ENCODE measurements around the gene SLX4IP. TPM values are rescaled to one million over a fixed set of nuclear protein-coding genes. Genes with fewer than 3 reads are reported as not detected.

SLX4IP gene
- total RNA-seq, 5 donors from 2014 or later (not counting 1 experiment from before 2014, with no cell fraction given): 4.2 to 5.9 (median 5.2) TPM

GRCh38 chr20:10658876-10659632, 223.9 kb downstream of the SLX4IP start:
- Mint-ChIP-seq H3K36me3 (no peaks in the 10 kb centered on the region), H3K27me3 (peaks cover 26 to 29% of the 10 kb centered on the region in 2 donors), H3K4me3 (no peak overlapping the region), H3K9me3 (peaks cover 0 to 5% (median 0%) of the 10 kb centered on the region in 3 donors), H3K4me1 (no peaks in the 10 kb centered on the region), H3K27ac (no peak overlapping the region)
- CTCF ChIA-PET: interaction anchor here in 1 of 2 donors (0.7 kb wide), 1 partner anchor 179 kb away, joined by 3 read pairs; no protein-coding TSS in a partner anchor
- H3K27me3 ChIP-seq (replicated peaks in 1 of 2; ENCODE audit: control insufficient read depth in 2 of 2, extremely low read depth in 1 of 2, insufficient read depth in 2 of 2, low read length in 1 of 2): peaks cover 0 to 12% of the 10 kb centered on the region in 2 experiments
- H3K4me1 ChIP-seq (ENCODE audit: control insufficient read depth in 1 of 2, extremely low read depth in 1 of 2, insufficient read depth in 2 of 2, low read length in 2 of 2): peaks cover 0 to 2% of the 10 kb centered on the region in 2 experiments
- no peaks in the 10 kb centered on the region for H3K36me3 ChIP-seq (ENCODE audit: control insufficient read depth in 2 of 2, extremely low read depth in 1 of 2, insufficient read depth in 1 of 2, low read length in 1 of 2)
- H3K27ac ChIP-seq (ENCODE audit: low read length): no peak overlapping the region
- 67% methylated on average over 1 of the region's 5 CpGs for WGBS (ENCODE audit: insufficient coverage)
- POLR2A ChIA-PET: no interaction called here
- no peaks in the 10 kb centered on the region for H3K9me3 ChIP-seq
- ATAC-seq (replicated peaks in 1 of 4): no peak
- no peak for DNase-seq
- no peak overlapping the region for H3K4me3 ChIP-seq (ENCODE audit: control insufficient read depth in 1 of 2, extremely low read depth in 1 of 2, low read length in 1 of 2)

GRCh38 chr20:10659651-10660601, 224.8 kb downstream of the SLX4IP start:
- WGBS (ENCODE audit: insufficient coverage): 83% methylated on average over 10 of the region's 12 CpGs
- Mint-ChIP-seq H3K36me3 (no peaks in the 10 kb centered on the region), H3K27me3 (peaks cover 21 to 22% of the 10 kb centered on the region in 2 donors), H3K27ac (no peak overlapping the region), H3K9me3 (peaks cover 0 to 5% (median 0%) of the 10 kb centered on the region in 3 donors), H3K4me1 (no peaks in the 10 kb centered on the region), H3K4me3 (no peak overlapping the region)
- ChIA-PET POLR2A (no interaction called here), CTCF (interaction anchor here in 1 of 2 donors (0.7 kb wide), 1 partner anchor 179 kb away, joined by 3 read pairs; no protein-coding TSS in a partner anchor)
- no peak overlapping the region for H3K27ac ChIP-seq (ENCODE audit: low read length)
- H3K4me1 ChIP-seq (ENCODE audit: control insufficient read depth in 1 of 2, extremely low read depth in 1 of 2, insufficient read depth in 2 of 2, low read length in 2 of 2): no peaks in the 10 kb centered on the region
- H3K36me3 ChIP-seq (ENCODE audit: control insufficient read depth in 2 of 2, extremely low read depth in 1 of 2, insufficient read depth in 1 of 2, low read length in 1 of 2): no peaks in the 10 kb centered on the region
- H3K4me3 ChIP-seq (ENCODE audit: control insufficient read depth in 1 of 2, extremely low read depth in 1 of 2, low read length in 1 of 2): no peak overlapping the region
- DNase-seq (no peak), ATAC-seq (replicated peaks in 1 of 4) (no peak)
- H3K9me3 ChIP-seq: no peaks in the 10 kb centered on the region
- H3K27me3 ChIP-seq (replicated peaks in 1 of 2; ENCODE audit: control insufficient read depth in 2 of 2, extremely low read depth in 1 of 2, insufficient read depth in 2 of 2, low read length in 1 of 2): peaks cover 0 to 12% of the 10 kb centered on the region in 2 experiments

GRCh38 chr20:10660661-10661060, 225.6 kb downstream of the SLX4IP start:
- H3K4me1 Mint-ChIP-seq: no peaks in the 10 kb centered on the region
- no peaks in the 10 kb centered on the region for H3K36me3 Mint-ChIP-seq
- CTCF ChIA-PET: no interaction called here
- POLR2A ChIA-PET: no interaction called here
- no peaks in the 10 kb centered on the region for H3K4me1 ChIP-seq (ENCODE audit: control insufficient read depth in 1 of 2, extremely low read depth in 1 of 2, insufficient read depth in 2 of 2, low read length in 2 of 2)
- no peak overlapping the region for H3K27ac ChIP-seq (ENCODE audit: low read length)
- peaks cover 0 to 10% of the 10 kb centered on the region in 2 experiments for H3K27me3 ChIP-seq (replicated peaks in 1 of 2; ENCODE audit: control insufficient read depth in 2 of 2, extremely low read depth in 1 of 2, insufficient read depth in 2 of 2, low read length in 1 of 2)
- ATAC-seq (replicated peaks in 1 of 4) (no peak), DNase-seq (no peak)
- no peak overlapping the region for H3K4me3 ChIP-seq (ENCODE audit: control insufficient read depth in 1 of 2, extremely low read depth in 1 of 2, low read length in 1 of 2)
- H3K9me3 Mint-ChIP-seq: peaks cover 0 to 5% (median 0%) of the 10 kb centered on the region in 3 donors
- no peaks in the 10 kb centered on the region for H3K36me3 ChIP-seq (ENCODE audit: control insufficient read depth in 2 of 2, extremely low read depth in 1 of 2, insufficient read depth in 1 of 2, low read length in 1 of 2)
- H3K9me3 ChIP-seq: no peaks in the 10 kb centered on the region
- peaks cover 19 to 20% of the 10 kb centered on the region in 2 donors for H3K27me3 Mint-ChIP-seq
- no peak overlapping the region for H3K4me3 Mint-ChIP-seq
- 73% methylated on average over 4 of the region's 11 CpGs for WGBS (ENCODE audit: insufficient coverage)
- no peak overlapping the region for H3K27ac Mint-ChIP-seq

- peaks cover 22 to 23% of the 10 kb centered on the region in 2 donors for H3K27me3 Mint-ChIP-seq
- H3K27ac ChIP-seq (ENCODE audit: low read length): no peak overlapping the region
- 88% methylated on average over 2 of the region's 4 CpGs for WGBS (ENCODE audit: insufficient coverage)
- ChIA-PET POLR2A (no interaction called here), CTCF (no interaction called here)
- no peaks in the 10 kb centered on the region for H3K36me3 ChIP-seq (ENCODE audit: control insufficient read depth in 2 of 2, extremely low read depth in 1 of 2, insufficient read depth in 1 of 2, low read length in 1 of 2)
- H3K4me1 ChIP-seq (ENCODE audit: control insufficient read depth in 1 of 2, extremely low read depth in 1 of 2, insufficient read depth in 2 of 2, low read length in 2 of 2): no peaks in the 10 kb centered on the region
- H3K4me3 Mint-ChIP-seq: no peak overlapping the region
- ATAC-seq (replicated peaks in 1 of 4): no peak
- H3K4me1 Mint-ChIP-seq: no peaks in the 10 kb centered on the region
- H3K36me3 Mint-ChIP-seq: no peaks in the 10 kb centered on the region
- H3K9me3 Mint-ChIP-seq: peaks cover 0 to 5% (median 0%) of the 10 kb centered on the region in 3 donors
- H3K27me3 ChIP-seq (replicated peaks in 1 of 2; ENCODE audit: control insufficient read depth in 2 of 2, extremely low read depth in 1 of 2, insufficient read depth in 2 of 2, low read length in 1 of 2): peaks cover 0 to 8% of the 10 kb centered on the region in 2 experiments
- H3K27ac Mint-ChIP-seq: no peak overlapping the region
- no peaks in the 10 kb centered on the region for H3K9me3 ChIP-seq
- H3K4me3 ChIP-seq (ENCODE audit: control insufficient read depth in 1 of 2, extremely low read depth in 1 of 2, low read length in 1 of 2): no peak overlapping the region
- no peak for DNase-seq
These were observed 226.2 kb downstream of the SLX4IP start for GRCh38 chr20:10661261-10661660.

- H3K9me3 Mint-ChIP-seq: peaks cover 0 to 5% (median 0%) of the 10 kb centered on the region in 3 donors
- Histone ChIP-seq H3K9me3 (no peaks in the 10 kb centered on the region), H3K4me3 (ENCODE audit: control insufficient read depth in 1 of 2, extremely low read depth in 1 of 2, low read length in 1 of 2) (no peak overlapping the region), H3K4me1 (ENCODE audit: control insufficient read depth in 1 of 2, extremely low read depth in 1 of 2, insufficient read depth in 2 of 2, low read length in 2 of 2) (no peaks in the 10 kb centered on the region), H3K36me3 (ENCODE audit: control insufficient read depth in 2 of 2, extremely low read depth in 1 of 2, insufficient read depth in 1 of 2, low read length in 1 of 2) (no peaks in the 10 kb centered on the region), H3K27me3 (replicated peaks in 1 of 2; ENCODE audit: control insufficient read depth in 2 of 2, extremely low read depth in 1 of 2, insufficient read depth in 2 of 2, low read length in 1 of 2) (peaks cover 0 to 15% of the 10 kb centered on the region in 2 experiments), H3K27ac (ENCODE audit: low read length) (no peak overlapping the region)
- ChIA-PET CTCF (no interaction called here), POLR2A (no interaction called here)
- H3K27ac Mint-ChIP-seq: no peak overlapping the region
- ATAC-seq (replicated peaks in 1 of 4) (no peak), DNase-seq (no peak)
- no peaks in the 10 kb centered on the region for H3K4me1 Mint-ChIP-seq
- WGBS (ENCODE audit: insufficient coverage): no CpG with 5 or more reads among the region's 5 CpGs
- no peak overlapping the region for H3K4me3 Mint-ChIP-seq
- no peaks in the 10 kb centered on the region for H3K36me3 Mint-ChIP-seq
- H3K27me3 Mint-ChIP-seq: peaks cover 21 to 24% of the 10 kb centered on the region in 2 donors
These were observed 227.0 kb downstream of the SLX4IP start for GRCh38 chr20:10662151-10662550.

GRCh38 chr20:10662661-10663458, 227.8 kb downstream of the SLX4IP start:
- no peaks in the 10 kb centered on the region for H3K36me3 ChIP-seq (ENCODE audit: control insufficient read depth in 2 of 2, extremely low read depth in 1 of 2, insufficient read depth in 1 of 2, low read length in 1 of 2)
- Mint-ChIP-seq H3K4me1 (no peaks in the 10 kb centered on the region), H3K4me3 (no peak overlapping the region), H3K9me3 (peaks cover 0 to 5% (median 0%) of the 10 kb centered on the region in 3 donors), H3K27ac (no peak overlapping the region), H3K27me3 (peaks cover 23 to 24% of the 10 kb centered on the region in 2 donors), H3K36me3 (no peaks in the 10 kb centered on the region)
- ATAC-seq (replicated peaks in 1 of 4) (no peak), DNase-seq (no peak)
- WGBS (ENCODE audit: insufficient coverage): 67% methylated on average over 6 of the region's 10 CpGs
- H3K9me3 ChIP-seq: no peaks in the 10 kb centered on the region
- no peak overlapping the region for H3K27ac ChIP-seq (ENCODE audit: low read length)
- no peaks in the 10 kb centered on the region for H3K4me1 ChIP-seq (ENCODE audit: control insufficient read depth in 1 of 2, extremely low read depth in 1 of 2, insufficient read depth in 2 of 2, low read length in 2 of 2)
- peaks cover 0 to 17% of the 10 kb centered on the region in 2 experiments for H3K27me3 ChIP-seq (replicated peaks in 1 of 2; ENCODE audit: control insufficient read depth in 2 of 2, extremely low read depth in 1 of 2, insufficient read depth in 2 of 2, low read length in 1 of 2)
- H3K4me3 ChIP-seq (ENCODE audit: control insufficient read depth in 1 of 2, extremely low read depth in 1 of 2, low read length in 1 of 2): no peak overlapping the region
- CTCF ChIA-PET: no interaction called here
- POLR2A ChIA-PET: no interaction called here
